Activated naive CD8-positive, alpha-beta T cell (primary cell): Measurements from ENCODE around the gene CCDC167.

Source experiments
- H3K27ac Mint-ChIP-seq: one replicate; pipeline ENCODE4 v1.8.0; 2021; ENCODE audit warnings: mixed read lengths
- H3K27me3 Mint-ChIP-seq: one replicate; pipeline ENCODE4 v1.8.0; 2021; ENCODE audit warnings: mixed read lengths
- H3K36me3 Mint-ChIP-seq: one replicate; pipeline ENCODE4 v1.8.0; 2021; ENCODE audit warnings: mixed read lengths
- H3K4me1 Mint-ChIP-seq: one replicate; pipeline ENCODE4 v1.8.0; 2021; ENCODE audit warnings: low read depth, mixed read lengths
- H3K4me3 Mint-ChIP-seq: one replicate; pipeline ENCODE4 v1.8.0; 2021; ENCODE audit warnings: mild to moderate bottlenecking, mixed read lengths
- H3K9me3 Mint-ChIP-seq: one replicate; pipeline ENCODE4 v1.8.0; 2021; ENCODE audit warnings: low read depth, mixed read lengths

CCDC167 gene

GRCh38 chr6:37481711-37482605 lies 17.7 kb downstream of the CCDC167 start:
- Mint-ChIP-seq H3K4me3 (no peak overlapping the region), H3K27me3 (no peaks in the 10 kb centered on the region), H3K27ac (no peak overlapping the region), H3K36me3 (no peaks in the 10 kb centered on the region), H3K9me3 (no peaks in the 10 kb centered on the region), H3K4me1 (peaks cover 4% of the 10 kb centered on the region)

DNA sequence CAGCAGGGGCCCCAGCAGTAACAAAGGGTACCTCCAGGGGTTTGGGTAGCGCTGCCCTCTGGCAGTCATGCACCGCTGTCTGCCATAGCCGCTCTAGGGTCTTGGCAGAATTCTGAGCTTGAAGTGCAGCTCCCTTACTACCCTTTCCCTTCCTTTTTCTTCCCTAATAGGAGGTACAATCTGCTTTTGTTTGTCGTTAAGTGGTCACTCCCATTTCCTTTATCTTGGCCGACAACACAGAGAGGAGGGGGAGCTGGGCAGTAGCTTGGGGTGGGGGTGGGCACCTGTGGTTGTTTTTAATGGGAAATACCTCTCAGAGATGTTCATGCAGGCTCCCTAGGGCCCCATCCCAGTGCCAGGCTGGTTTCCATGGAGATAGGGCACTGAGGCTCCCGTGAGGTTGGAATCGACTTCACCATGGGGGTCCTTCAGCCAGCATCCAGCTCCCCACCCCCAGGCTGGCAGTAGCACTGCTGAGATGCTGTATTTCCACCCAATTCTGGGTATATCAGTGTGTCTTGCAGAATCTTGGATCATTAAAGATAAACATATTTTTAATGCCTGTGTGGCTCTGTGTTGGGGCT lies 18.6 kb downstream of the CCDC167 start:
- Mint-ChIP-seq H3K4me1 (peaks cover 3% of the 10 kb centered on the region), H3K27ac (no peak overlapping the region), H3K27me3 (no peaks in the 10 kb centered on the region), H3K9me3 (no peaks in the 10 kb centered on the region), H3K36me3 (no peaks in the 10 kb centered on the region), H3K4me3 (no peak overlapping the region)

DNA sequence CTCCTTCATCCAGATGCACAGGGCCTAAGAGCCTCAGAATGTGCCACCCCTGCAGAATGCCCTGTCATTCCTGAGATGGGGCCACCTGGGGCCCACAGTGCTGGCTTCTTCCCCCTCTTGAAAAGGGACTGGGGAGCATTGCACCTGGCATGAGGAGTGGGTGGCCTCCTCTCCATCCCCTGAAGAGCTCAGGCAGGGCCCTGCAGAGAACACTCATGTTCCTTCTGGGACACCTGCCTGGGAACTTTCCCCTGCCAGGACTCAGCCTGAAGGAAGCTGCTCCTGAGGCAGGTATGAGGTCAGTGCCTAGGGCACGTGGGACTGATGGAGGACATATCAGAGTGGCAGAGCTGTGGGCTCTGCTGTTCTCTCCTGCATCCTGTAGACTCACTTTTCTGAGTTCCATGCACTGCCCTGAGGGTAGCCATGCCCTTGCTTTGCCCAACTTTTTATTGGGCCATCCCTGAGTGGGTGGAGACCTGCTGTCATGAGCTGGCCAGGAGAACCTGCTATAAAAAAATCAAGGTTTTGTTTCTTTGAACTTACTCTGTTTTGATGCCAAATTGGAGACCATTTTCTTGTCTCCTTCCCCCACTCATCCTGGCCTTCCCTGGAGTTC lies 19.5 kb downstream of the CCDC167 start:
- no peaks in the 10 kb centered on the region for H3K36me3 Mint-ChIP-seq
- H3K4me3 Mint-ChIP-seq: no peak overlapping the region
- H3K27me3 Mint-ChIP-seq: no peaks in the 10 kb centered on the region
- peaks cover 2% of the 10 kb centered on the region for H3K4me1 Mint-ChIP-seq
- no peak overlapping the region for H3K27ac Mint-ChIP-seq
- H3K9me3 Mint-ChIP-seq: no peaks in the 10 kb centered on the region

GRCh38 chr6:37479266-37479854 lies 20.3 kb downstream of the CCDC167 start:
- Mint-ChIP-seq H3K9me3 (no peaks in the 10 kb centered on the region), H3K4me1 (peaks cover 2% of the 10 kb centered on the region), H3K4me3 (no peak overlapping the region), H3K36me3 (no peaks in the 10 kb centered on the region), H3K27me3 (no peaks in the 10 kb centered on the region), H3K27ac (no peak overlapping the region)

DNA sequence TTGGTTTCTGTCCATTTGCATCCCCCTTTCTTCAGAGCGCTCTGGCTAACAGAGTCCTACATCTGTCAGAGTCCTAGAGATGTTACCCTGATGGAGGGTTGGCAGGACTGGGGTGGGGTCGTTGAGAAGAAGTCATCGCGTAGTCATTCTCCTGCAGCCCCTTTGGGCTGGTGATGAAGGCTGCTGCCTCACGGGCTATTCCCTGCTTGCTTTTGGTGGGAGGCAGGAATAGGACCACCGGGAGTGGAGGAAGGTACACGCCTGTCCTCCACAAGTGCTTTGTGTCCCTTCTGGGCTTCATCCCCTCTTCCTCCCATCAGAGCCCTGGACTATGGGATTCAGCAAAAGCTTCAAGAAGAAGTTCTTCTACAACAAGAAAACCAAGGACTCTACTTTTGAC lies 20.9 kb downstream of the CCDC167 start:
- H3K27ac Mint-ChIP-seq: peak overlapping the region; percentile 38
- H3K36me3 Mint-ChIP-seq: no peaks in the 10 kb centered on the region
- H3K9me3 Mint-ChIP-seq: no peaks in the 10 kb centered on the region
- H3K4me1 Mint-ChIP-seq: peaks cover 2% of the 10 kb centered on the region
- H3K4me3 Mint-ChIP-seq: no peak overlapping the region
- H3K27me3 Mint-ChIP-seq: no peaks in the 10 kb centered on the region

- H3K27ac Mint-ChIP-seq: no peak overlapping the region
- H3K4me3 Mint-ChIP-seq: no peak overlapping the region
- no peaks in the 10 kb centered on the region for H3K9me3 Mint-ChIP-seq
- no peaks in the 10 kb centered on the region for H3K27me3 Mint-ChIP-seq
- H3K4me1 Mint-ChIP-seq: peaks cover 2% of the 10 kb centered on the region
- H3K36me3 Mint-ChIP-seq: no peaks in the 10 kb centered on the region
Observed at GRCh38 chr6:37477656-37478435, 21.8 kb downstream of the CCDC167 start.

DNA sequence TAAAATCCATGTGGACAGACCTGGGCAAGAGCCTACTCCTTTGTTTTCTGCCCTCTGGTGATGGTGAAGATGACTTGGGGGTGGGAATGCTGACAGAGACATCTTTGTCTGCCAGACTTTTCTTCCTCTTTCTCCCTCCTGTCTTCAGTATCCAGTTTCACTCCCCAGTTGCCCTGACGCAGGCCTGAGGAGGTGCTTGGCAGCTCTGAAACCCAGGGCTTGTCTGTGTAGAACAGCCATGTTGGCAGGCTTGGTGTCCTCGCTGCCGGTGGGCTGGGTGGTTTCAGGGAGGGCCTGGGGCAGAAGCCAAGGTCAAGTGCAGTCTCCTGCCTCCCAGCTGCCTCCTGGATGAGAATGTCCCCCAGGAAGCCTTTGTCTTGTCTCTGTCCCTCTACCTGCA lies 22.5 kb downstream of the CCDC167 start:
- Mint-ChIP-seq H3K27me3 (no peaks in the 10 kb centered on the region), H3K4me3 (no peak overlapping the region), H3K27ac (no peak overlapping the region), H3K36me3 (no peaks in the 10 kb centered on the region), H3K9me3 (no peaks in the 10 kb centered on the region), H3K4me1 (no peaks in the 10 kb centered on the region)

DNA sequence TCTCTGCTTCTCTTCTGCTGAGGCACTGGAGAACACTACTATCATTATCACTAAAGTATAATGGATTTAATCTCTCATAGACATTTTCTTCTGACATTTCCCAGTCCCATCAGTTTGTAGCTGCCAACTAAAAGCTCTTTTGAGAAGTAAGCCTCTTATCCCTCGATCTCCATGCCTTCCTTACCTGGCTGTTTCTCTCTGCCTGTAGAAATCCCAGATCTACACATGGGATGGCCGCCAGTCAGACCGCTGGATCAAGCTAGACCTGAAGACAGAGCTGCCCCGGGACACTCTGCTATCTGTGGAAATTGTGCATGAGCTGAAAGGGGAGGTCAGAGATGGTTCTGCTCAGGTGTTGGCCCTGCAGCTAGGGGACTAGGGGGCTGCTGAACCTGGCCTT lies 25.4 kb downstream of the CCDC167 start:
- Mint-ChIP-seq H3K27ac (no peak overlapping the region), H3K4me1 (peaks cover 2% of the 10 kb centered on the region), H3K27me3 (no peaks in the 10 kb centered on the region), H3K4me3 (no peak overlapping the region), H3K9me3 (no peaks in the 10 kb centered on the region), H3K36me3 (peaks cover 9% of the 10 kb centered on the region)

DNA sequence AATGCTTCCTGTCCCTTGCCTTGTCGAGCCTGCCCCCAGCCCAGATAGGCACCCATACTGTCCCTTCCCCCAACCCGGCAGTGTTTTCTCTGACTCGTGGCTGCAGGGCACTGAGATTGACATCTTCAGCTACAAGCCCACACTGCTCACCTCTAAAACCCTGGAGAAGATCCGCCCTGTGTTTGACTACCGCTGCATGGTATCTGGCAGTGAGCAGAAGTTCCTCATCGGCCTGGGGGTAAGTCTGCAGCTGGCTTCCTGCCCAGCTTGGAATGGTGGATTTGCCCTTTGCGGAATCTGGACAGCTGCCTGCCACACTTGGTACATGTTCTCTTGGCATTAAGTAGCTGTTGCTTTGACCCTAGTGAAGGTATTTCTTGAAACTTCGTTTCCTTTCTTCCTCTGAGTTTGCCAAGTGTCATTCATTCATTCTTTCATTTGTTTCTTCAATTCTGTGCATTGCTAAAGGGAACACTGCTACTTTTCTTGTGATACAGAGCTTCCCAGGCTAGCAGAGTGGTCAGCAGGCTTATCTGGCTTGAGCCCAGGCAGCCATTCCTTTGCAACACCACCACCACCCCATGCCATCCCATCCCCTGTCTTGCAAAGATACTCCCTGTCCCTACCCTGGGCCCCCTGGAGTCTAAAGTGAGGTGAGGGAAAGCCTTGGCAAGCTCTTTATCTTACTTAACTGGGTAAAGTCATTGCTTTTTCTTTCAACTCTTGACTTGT lies 26.2 kb downstream of the CCDC167 start:
- Mint-ChIP-seq H3K27me3 (no peaks in the 10 kb centered on the region), H3K27ac (no peak overlapping the region), H3K36me3 (peaks cover 9% of the 10 kb centered on the region)

DNA sequence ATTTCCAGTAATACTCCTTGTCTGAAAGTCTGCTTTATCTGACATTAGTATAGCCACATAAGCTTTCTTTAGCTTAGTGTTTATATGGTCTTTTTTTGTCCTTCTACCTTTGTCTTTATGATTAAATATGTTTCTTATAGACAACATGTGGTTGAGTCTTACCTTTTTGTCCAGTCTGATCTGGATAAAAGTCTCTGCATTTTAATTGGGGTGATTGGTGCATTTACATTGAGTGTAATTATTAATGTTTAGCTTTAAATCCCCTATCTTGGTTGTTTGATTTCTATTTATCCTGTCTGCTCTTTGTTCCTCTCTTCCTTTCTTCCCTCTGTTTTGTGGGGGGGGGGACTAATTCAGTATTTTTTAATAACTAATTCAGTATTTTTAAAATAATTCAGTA lies 32.0 kb downstream of the CCDC167 start:
- no peak overlapping the region for H3K4me3 Mint-ChIP-seq
- H3K27me3 Mint-ChIP-seq: no peaks in the 10 kb centered on the region
- H3K36me3 Mint-ChIP-seq: peaks cover 30% of the 10 kb centered on the region
- H3K9me3 Mint-ChIP-seq: no peaks in the 10 kb centered on the region
- H3K27ac Mint-ChIP-seq: no peak overlapping the region
- H3K4me1 Mint-ChIP-seq: peaks cover 2% of the 10 kb centered on the region

More for the DNA sequence above, 26.2 kb downstream of the CCDC167 start:
- Mint-ChIP-seq H3K4me1 (peaks cover 2% of the 10 kb centered on the region), H3K9me3 (no peaks in the 10 kb centered on the region), H3K4me3 (no peak overlapping the region)

- Mint-ChIP-seq H3K27me3 (no peaks in the 10 kb centered on the region), H3K36me3 (peaks cover 36% of the 10 kb centered on the region), H3K27ac (no peak overlapping the region), H3K4me1 (no peaks in the 10 kb centered on the region), H3K9me3 (no peaks in the 10 kb centered on the region), H3K4me3 (no peak overlapping the region)
Observed at GRCh38 chr6:37463110-37463509, 36.6 kb downstream of the CCDC167 start.

GRCh38 chr6:37460805-37461204 lies 38.9 kb downstream of the CCDC167 start:
- H3K4me3 Mint-ChIP-seq: no peak overlapping the region
- no peaks in the 10 kb centered on the region for H3K4me1 Mint-ChIP-seq
- no peaks in the 10 kb centered on the region for H3K9me3 Mint-ChIP-seq
- no peaks in the 10 kb centered on the region for H3K27me3 Mint-ChIP-seq
- peaks cover 27% of the 10 kb centered on the region for H3K36me3 Mint-ChIP-seq
- H3K27ac Mint-ChIP-seq: no peak overlapping the region

DNA sequence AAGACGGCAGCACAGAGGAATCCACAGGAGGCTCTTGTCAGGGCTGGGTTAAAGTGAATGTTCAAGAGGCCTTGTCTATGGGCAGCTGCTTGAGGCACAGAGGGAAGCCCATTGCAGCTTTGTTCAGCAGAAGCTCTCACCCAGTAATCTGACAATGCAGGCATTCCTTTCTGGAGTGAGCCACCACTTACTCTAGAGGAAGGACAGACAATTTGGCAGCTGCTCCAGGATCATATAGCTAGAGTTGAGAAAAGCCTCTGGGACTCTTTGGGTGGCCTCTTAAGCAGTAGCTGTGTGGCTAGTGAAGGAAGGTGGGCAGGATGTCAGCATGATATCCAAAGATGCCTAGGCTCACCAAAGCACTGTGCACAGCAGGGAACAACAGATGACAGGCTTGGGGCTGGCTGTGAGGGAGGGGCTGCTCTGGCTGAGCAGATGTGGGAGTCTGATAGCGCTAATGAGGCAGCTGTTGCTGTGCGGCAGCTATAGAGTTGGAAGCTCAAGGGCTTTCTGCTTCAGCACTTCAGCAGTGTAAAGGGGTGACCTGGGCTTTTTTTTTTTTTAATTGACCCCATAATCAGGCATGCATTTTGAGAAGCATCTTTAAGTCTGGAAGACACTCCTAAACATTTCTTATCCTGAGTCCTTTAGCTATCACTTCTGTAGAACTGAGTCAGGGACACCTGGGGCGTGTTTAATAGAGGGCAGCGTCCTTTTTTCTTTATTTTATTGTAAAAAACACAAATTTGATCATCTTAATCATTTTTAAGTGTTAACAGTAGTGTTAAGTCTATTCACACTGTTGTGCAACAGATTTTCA lies 39.5 kb downstream of the CCDC167 start:
- Mint-ChIP-seq H3K27ac (no peak overlapping the region), H3K4me3 (no peak overlapping the region), H3K27me3 (no peaks in the 10 kb centered on the region), H3K36me3 (peaks cover 31% of the 10 kb centered on the region), H3K4me1 (no peaks in the 10 kb centered on the region), H3K9me3 (no peaks in the 10 kb centered on the region)
